Stomach smooth muscle (tissue), 2 donors: Measurements from ENCODE around the gene SLX9.

Experiments
- H3K27ac ChIP-seq: one replicate; pipeline ENCODE4 v1.7.0; 2013; ENCODE audit warnings: mild to moderate bottlenecking, low read length, inconsistent platforms
- H3K27me3 ChIP-seq, 2 donors: one replicate each; pipeline ENCODE4 v1.7.0; 2013; ENCODE audit warnings: low read length in 2 of 2; ENCODE audit not compliant: insufficient read depth in 2 of 2, control insufficient read depth in 1 of 2
- H3K36me3 ChIP-seq, 2 donors: one replicate each; pipeline ENCODE4 v1.7.0; 2013; ENCODE audit warnings: low read length in 2 of 2; ENCODE audit not compliant: control insufficient read depth in 2 of 2, insufficient read depth in 2 of 2
- H3K4me1 ChIP-seq: one replicate; pipeline ENCODE4 v1.7.0; 2013; ENCODE audit warnings: low read length; ENCODE audit not compliant: control insufficient read depth, insufficient read depth
- H3K4me3 ChIP-seq, 2 donors: one replicate each; pipeline ENCODE4 v1.7.0; 2013; ENCODE audit warnings: low read length in 2 of 2
- H3K9ac ChIP-seq, 2 donors: one replicate each; pipeline ENCODE4 v1.7.0; 2013; ENCODE audit warnings: low read length in 2 of 2, mild to moderate bottlenecking in 1 of 2
- H3K9me3 ChIP-seq, 2 donors: one replicate each; pipeline ENCODE4 v1.7.0; 2013; ENCODE audit warnings: low read length in 2 of 2; ENCODE audit not compliant: control insufficient read depth in 2 of 2
- donor health status: healthy.
- donor health status: Pancreatic carcinoma.

The SLX9 gene

GRCh38 chr21:44966135-44967081, 26.6 kb downstream of the SLX9 start:
- Histone ChIP-seq H3K4me3 (peak overlapping the region in 1 of 2 donors; percentile 63), H3K27ac (peak overlapping the region; percentile 46), H3K36me3 (peaks cover 0 to 2% of the 10 kb centered on the region in 2 donors), H3K4me1 (peaks cover 57% of the 10 kb centered on the region), H3K27me3 (no peaks in the 10 kb centered on the region), H3K9ac (peak overlapping the region in 1 of 2 donors; percentile 17), H3K9me3 (no peaks in the 10 kb centered on the region)

- peak overlapping the region; percentile 46 for H3K27ac ChIP-seq
- peak overlapping the region in 1 of 2 donors; percentile 63 for H3K4me3 ChIP-seq
- peak overlapping the region; percentile 17 to 21 for H3K9ac ChIP-seq
- H3K27me3 ChIP-seq = no peaks in the 10 kb centered on the region
- H3K4me1 ChIP-seq = peaks cover 49% of the 10 kb centered on the region
- H3K9me3 ChIP-seq = no peaks in the 10 kb centered on the region
- H3K36me3 ChIP-seq = peaks cover 0 to 3% of the 10 kb centered on the region in 2 donors
Measured at GRCh38 chr21:44967082-44968047, 27.5 kb downstream of the SLX9 start.

- Histone ChIP-seq H3K9ac (no peak overlapping the region), H3K27ac (no peak overlapping the region), H3K4me1 (peaks cover 52% of the 10 kb centered on the region), H3K4me3 (no peak overlapping the region), H3K36me3 (peaks cover 0 to 10% of the 10 kb centered on the region in 2 donors), H3K27me3 (no peaks in the 10 kb centered on the region), H3K9me3 (no peaks in the 10 kb centered on the region)
Measured at GRCh38 chr21:44969066-44969670, 29.3 kb downstream of the SLX9 start.

- Histone ChIP-seq H3K36me3 (peaks cover 0 to 15% of the 10 kb centered on the region in 2 donors), H3K27ac (no peak overlapping the region), H3K4me3 (no peak overlapping the region), H3K4me1 (peaks cover 52% of the 10 kb centered on the region), H3K27me3 (no peaks in the 10 kb centered on the region), H3K9ac (no peak overlapping the region), H3K9me3 (no peaks in the 10 kb centered on the region)
Measured at GRCh38 chr21:44969931-44970755, 30.3 kb downstream of the SLX9 start.

GRCh38 chr21:44970766-44971671, 31.2 kb downstream of the SLX9 start:
- Histone ChIP-seq H3K9ac (no peak overlapping the region), H3K27me3 (no peaks in the 10 kb centered on the region), H3K27ac (no peak overlapping the region), H3K4me3 (no peak overlapping the region), H3K4me1 (peaks cover 44% of the 10 kb centered on the region), H3K36me3 (peaks cover 0 to 15% of the 10 kb centered on the region in 2 donors), H3K9me3 (no peaks in the 10 kb centered on the region)

GRCh38 chr21:44971672-44971995, 31.8 kb downstream of the SLX9 start:
- Histone ChIP-seq H3K4me1 (peaks cover 38% of the 10 kb centered on the region), H3K9me3 (no peaks in the 10 kb centered on the region), H3K9ac (no peak overlapping the region), H3K4me3 (no peak overlapping the region), H3K27me3 (no peaks in the 10 kb centered on the region), H3K27ac (no peak overlapping the region), H3K36me3 (peaks cover 0 to 15% of the 10 kb centered on the region in 2 donors)

- peaks cover 0 to 15% of the 10 kb centered on the region in 2 donors for H3K36me3 ChIP-seq
- no peaks in the 10 kb centered on the region for H3K9me3 ChIP-seq
- H3K27ac ChIP-seq = no peak overlapping the region
- H3K4me3 ChIP-seq = no peak overlapping the region
- H3K4me1 ChIP-seq = peaks cover 31% of the 10 kb centered on the region
- no peaks in the 10 kb centered on the region for H3K27me3 ChIP-seq
- H3K9ac ChIP-seq = no peak overlapping the region
Measured at GRCh38 chr21:44972301-44972814, 32.5 kb downstream of the SLX9 start.

- peaks cover 0 to 15% of the 10 kb centered on the region in 2 donors for H3K36me3 ChIP-seq
Measured at GRCh38 chr21:44972821-44973220, 33.0 kb downstream of the SLX9 start.

GRCh38 chr21:44973598-44973997, 33.8 kb downstream of the SLX9 start:
- Histone ChIP-seq H3K27me3 (no peaks in the 10 kb centered on the region), H3K9me3 (no peaks in the 10 kb centered on the region), H3K4me1 (peaks cover 19% of the 10 kb centered on the region), H3K9ac (no peak overlapping the region), H3K27ac (no peak overlapping the region), H3K36me3 (peaks cover 0 to 15% of the 10 kb centered on the region in 2 donors), H3K4me3 (no peak overlapping the region)

More at GRCh38 chr21:44972821-44973220, 33.0 kb downstream of the SLX9 start:
- no peak overlapping the region for H3K9ac ChIP-seq
- peaks cover 26% of the 10 kb centered on the region for H3K4me1 ChIP-seq
- no peaks in the 10 kb centered on the region for H3K27me3 ChIP-seq
- no peak overlapping the region for H3K4me3 ChIP-seq
- no peaks in the 10 kb centered on the region for H3K9me3 ChIP-seq
- H3K27ac ChIP-seq = no peak overlapping the region
